ENCODE data around the gene TTC31. TPM values are rescaled to one million over a fixed set of nuclear protein-coding genes. Genes with fewer than 3 reads are reported as not detected.
A peak's percentile ranks its signal among the peaks of the same experiment; 100 is the strongest.

TTC31 gene
- total RNA-seq, 6 donors from 2014 or later, result 18.2 to 127 (median 27.3) TPM

GRCh38 chr2:74471332-74472065 is 11.4 kb upstream of the TTC31 start:
- no peak for TF ChIP-seq POLR2AphosphoS5 (IDR thresholded peaks at IDR 0.05)
- TF ChIP-seq CTCF (IDR thresholded peaks at IDR 0.05), result no peak
- TF ChIP-seq POLR2A (IDR thresholded peaks at IDR 0.05), result no peak
- no peak for TF ChIP-seq EP300 (IDR thresholded peaks at IDR 0.05)
- DNase-seq (no peak), ATAC-seq (ENCODE audit: low FRiP score in 2 of 2) (no peak)
- WGBS, 2 donors, result 62 to 68% methylated on average over 16 of the region's 16 CpGs
- Histone ChIP-seq H3K36me3 (peaks cover 0 to 19% (median 12%) of the 10 kb centered on the region in 4 donors), H3K9me3 (no peaks in the 10 kb centered on the region), H3K4me1 (peaks cover 13 to 22% (median 19%) of the 10 kb centered on the region in 4 donors), H3K27me3 (no peaks in the 10 kb centered on the region), H3K4me3 (peak overlapping the region; percentile 62 to 80 (median 74)), H3K27ac (peak overlapping the region; percentile 86 to 93 (median 90))

GRCh38 chr2:74472086-74472944 is 10.6 kb upstream of the TTC31 start, which contains the start of gene MRPL53:
MRPL53 (minus strand) TSS chr2:74472680; CDS start chr2:74472660, 20 bp downstream.
- Histone ChIP-seq H3K27me3 (no peaks in the 10 kb centered on the region), H3K4me1 (peaks cover 21 to 30% (median 27%) of the 10 kb centered on the region in 4 donors), H3K4me3 (peak within 1 kb of the TSS; percentile 62 to 80 (median 74)), H3K36me3 (peaks cover 0 to 21% (median 12%) of the 10 kb centered on the region in 4 donors), H3K9me3 (no peaks in the 10 kb centered on the region), H3K27ac (peak within 1 kb of the TSS; percentile 86 to 93 (median 90))
- TF ChIP-seq CTCF (IDR thresholded peaks at IDR 0.05), result peak in 1 of 6 experiments; percentile 7
- TF ChIP-seq POLR2A (IDR thresholded peaks at IDR 0.05), result peak in 3 of 4 donors; percentile 50 to 93 (median 68)
- TF ChIP-seq POLR2AphosphoS5 (IDR thresholded peaks at IDR 0.05), result peak; percentile 95 to 99
- peak in 1 of 4 donors; percentile 65 for TF ChIP-seq EP300 (IDR thresholded peaks at IDR 0.05)
- 1% methylated on average over 56 to 58 of the region's 66 CpGs for WGBS, 2 donors
- ATAC-seq (ENCODE audit: low FRiP score in 2 of 2) (peak; percentile 95 to 99), DNase-seq (peak; percentile 94 to 96)

- ATAC-seq (ENCODE audit: low FRiP score in 2 of 2) (no peak), DNase-seq (no peak)
- Histone ChIP-seq H3K9me3 (no peaks in the 10 kb centered on the region), H3K4me1 (peaks cover 22 to 34% (median 29%) of the 10 kb centered on the region in 4 donors), H3K4me3 (peak overlapping the region; percentile 62 to 80 (median 74)), H3K36me3 (peaks cover 0 to 25% (median 12%) of the 10 kb centered on the region in 4 donors), H3K27ac (peak overlapping the region; percentile 86 to 93 (median 90)), H3K27me3 (no peaks in the 10 kb centered on the region)
- WGBS, 2 donors, result 10 to 17% methylated on average over 7 of the region's 7 CpGs
- no peak for TF ChIP-seq POLR2AphosphoS5 (IDR thresholded peaks at IDR 0.05)
Observed at GRCh38 chr2:74472945-74473258, 10.0 kb upstream of the TTC31 start.

GRCh38 chr2:74474481-74474880 is 8.4 kb upstream of the TTC31 start:
- H3K27ac ChIP-seq, result no peak overlapping the region
- peaks cover 0 to 33% (median 16%) of the 10 kb centered on the region in 4 donors for H3K36me3 ChIP-seq
- no peak for ATAC-seq (ENCODE audit: low FRiP score in 2 of 2)
- WGBS, 2 donors, result 88 to 95% methylated on average over 5 to 6 of the region's 6 CpGs
- H3K9me3 ChIP-seq, result no peaks in the 10 kb centered on the region
- TF ChIP-seq POLR2A (IDR thresholded peaks at IDR 0.05) (no peak), EP300 (IDR thresholded peaks at IDR 0.05) (no peak), POLR2AphosphoS5 (IDR thresholded peaks at IDR 0.05) (no peak), CTCF (IDR thresholded peaks at IDR 0.05) (no peak)
- H3K27me3 ChIP-seq, result no peaks in the 10 kb centered on the region
- H3K4me3 ChIP-seq, result no peak overlapping the region
- peaks cover 22 to 34% (median 29%) of the 10 kb centered on the region in 4 donors for H3K4me1 ChIP-seq
- no peak for DNase-seq

- Histone ChIP-seq H3K9me3 (no peaks in the 10 kb centered on the region), H3K27ac (no peak overlapping the region), H3K4me1 (peaks cover 22 to 34% (median 29%) of the 10 kb centered on the region in 4 donors), H3K36me3 (peaks cover 0 to 38% (median 18%) of the 10 kb centered on the region in 4 donors), H3K27me3 (no peaks in the 10 kb centered on the region), H3K4me3 (no peak overlapping the region)
- ATAC-seq (ENCODE audit: low FRiP score in 2 of 2) (no peak), DNase-seq (no peak)
- TF ChIP-seq POLR2A (IDR thresholded peaks at IDR 0.05), result no peak
- TF ChIP-seq CTCF (IDR thresholded peaks at IDR 0.05), result peak in 2 of 6 experiments; percentile 11 to 19
- 96 to 97% methylated on average over 5 of the region's 5 CpGs for WGBS, 2 donors
Observed at GRCh38 chr2:74474899-74475298, 8.0 kb upstream of the TTC31 start.
